PC-9 (cell line): Measurements from ENCODE around the gene TMEM18. TPM values are rescaled to one million over a fixed set of nuclear protein-coding genes. Genes with fewer than 3 reads are reported as not detected.
A peak's percentile ranks its signal among the peaks of the same experiment; 100 is the strongest.

ENCODE experiments used
- BruUV-seq: library from RNA; stranded (reverse); fragments of 400-500 nt; replicated peaks from 2 replicates; lab custom pipeline; 2021; lab: Mats Ljungman, UMichigan
- CTCF ChIA-PET: fragments of 300-600 bp; sonication (Branson Sonifier 250); formaldehyde crosslinking; loops from one replicate; lab custom pipeline; 2022; ENCODE audit warnings: antibody characterized with exemption; lab: Charles Lee
- POLR2A ChIA-PET: fragments of 300-600 bp; sonication (Branson Sonifier 250); formaldehyde crosslinking; loops from one replicate; lab custom pipeline; 2022; ENCODE audit warnings: antibody characterized with exemption; ENCODE audit not compliant: unreplicated experiment; lab: Charles Lee
- DNase-seq, 2 experiments: peaks; one replicate each; pipeline versions ENCODE4 v3.0.0 to v3.0.0-alpha.2; 2015 to 2022; ENCODE audit warnings: mixed read lengths in 1 of 2
- H2AFZ ChIP-seq: fragments of 200-600 bp; sonication (generic); 2 replicates; pipeline ENCODE4 v1.8.1; 2017; ENCODE audit warnings: antibody characterized with exemption
- H3F3A ChIP-seq: fragments of 200-600 bp; sonication (generic); 2 replicates; pipeline ENCODE4 v1.8.1; 2017; ENCODE audit warnings: antibody characterized with exemption, mild to moderate bottlenecking, low read depth; ENCODE audit not compliant: insufficient read depth
- H3K27ac ChIP-seq: fragments of 200-600 bp; sonication (generic); 2 replicates; pipeline ENCODE4 v1.6.1; 2016; ENCODE audit warnings: mixed run types
- H3K27me3 ChIP-seq: fragments of 200-600 bp; sonication (generic); 2 replicates; pipeline ENCODE4 v1.6.1; 2016; ENCODE audit warnings: low read depth, mixed run types; ENCODE audit not compliant: insufficient read depth
- H3K36me3 ChIP-seq: fragments of 200-600 bp; sonication (generic); 2 replicates; pipeline ENCODE4 v1.6.1; 2016; ENCODE audit warnings: low read depth, mixed run types
- H3K4me1 ChIP-seq: fragments of 200-600 bp; sonication (generic); replicated peaks from 2 replicates; pipeline ENCODE4 v1.6.1; 2016; ENCODE audit warnings: mixed run types; ENCODE audit not compliant: insufficient read depth
- H3K4me2 ChIP-seq: fragments of 200-600 bp; sonication (generic); 2 replicates; pipeline ENCODE4 v1.6.1; 2017; ENCODE audit warnings: mixed run types
- H3K4me3 ChIP-seq: fragments of 200-600 bp; sonication (generic); 2 replicates; pipeline ENCODE4 v1.6.1; 2016; ENCODE audit warnings: mixed run types
- H3K79me2 ChIP-seq: fragments of 200-600 bp; sonication (generic); 2 replicates; pipeline ENCODE4 v1.6.1; 2017; ENCODE audit warnings: low read depth, mixed run types
- H3K9me2 ChIP-seq: fragments of 200-600 bp; sonication (generic); 2 replicates; pipeline ENCODE4 v1.8.1; 2017; ENCODE audit warnings: mild to moderate bottlenecking; ENCODE audit not compliant: insufficient read depth
- H3K9me3 ChIP-seq: fragments of 200-600 bp; sonication (generic); 2 replicates; pipeline ENCODE4 v1.8.1; 2016; ENCODE audit warnings: low read depth; ENCODE audit not compliant: insufficient read depth
- H4K20me1 ChIP-seq: fragments of 200-600 bp; sonication (generic); 2 replicates; pipeline ENCODE4 v1.8.1; 2017; ENCODE audit not compliant: insufficient read depth
- EZH2 ChIP-seq: fragments of 200-600 bp; sonication (generic); IDR thresholded peaks from 2 replicates; pipeline ENCODE4 v1.8.0; 2017; ENCODE audit warnings: antibody characterized with exemption, low read depth
- intact Hi-C: fragments of 100-400 bp; cut with micrococcal nuclease; formaldehyde crosslinking; loops from one replicate; pipeline ENCODE4 v1.10.0; 2022; ENCODE audit not compliant: unreplicated experiment
- total RNA-seq: library from RNA; stranded (reverse); gene quantifications from 2 replicates; pipeline ENCODE4 v1.2.3, GENCODE V29; 2021
- TF ChIP-seq, protein P1 (sequence below): fragments of 200-600 bp; sonication (generic); conservative IDR thresholded peaks from 2 replicates; pipeline ENCODE4 v1.6.1; 2017; ENCODE audit warnings: mixed run types, antibody characterized with exemption, mild to moderate bottlenecking, moderate library complexity

The TMEM18 gene
- total RNA-seq, 1 experiment from 2014 or later = 30.5 TPM

DNA sequence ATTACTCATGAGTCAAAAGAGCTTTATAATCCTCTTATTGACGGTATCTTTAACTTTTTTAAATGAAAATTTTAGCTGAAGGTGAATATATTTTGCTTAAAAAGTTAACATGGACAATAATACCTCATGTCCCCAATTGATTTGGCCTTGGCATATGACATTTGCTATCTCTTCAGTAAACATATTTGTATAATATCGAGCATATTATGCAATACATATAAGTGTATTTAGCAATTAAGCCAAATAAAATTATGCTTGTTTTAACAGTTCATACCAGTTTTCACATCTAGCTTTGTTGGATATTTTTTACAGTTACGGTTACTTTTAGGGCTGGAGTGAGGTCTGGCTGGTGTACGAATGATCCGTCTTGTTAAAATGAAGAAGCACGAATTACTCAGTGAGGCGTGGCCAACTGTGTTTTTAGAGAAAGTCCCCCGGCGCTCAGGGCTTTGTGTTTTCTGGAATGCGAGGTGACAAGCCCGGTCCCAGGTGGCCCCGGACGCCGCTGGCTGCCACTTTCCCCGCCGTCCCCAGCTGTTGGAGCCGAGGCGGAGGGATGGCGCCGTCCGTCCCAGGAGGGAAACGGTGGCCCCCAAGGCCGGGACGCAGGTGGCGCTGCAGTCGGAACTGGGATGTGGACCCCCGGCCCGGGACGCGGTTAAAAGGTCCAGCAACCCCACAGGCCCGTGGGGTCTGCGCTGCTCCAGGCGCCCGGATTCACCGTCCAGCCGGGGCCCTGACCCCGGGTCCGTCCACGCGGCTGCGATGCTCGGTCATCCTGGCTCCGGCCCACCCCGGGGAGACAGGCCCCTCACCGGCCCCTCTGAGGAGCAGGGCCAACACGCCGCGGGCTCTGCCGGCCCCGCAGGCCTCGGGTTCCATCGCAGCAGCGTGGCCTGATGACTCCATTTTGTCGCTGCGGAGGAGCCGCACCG is 41.3 kb downstream of the TMEM18 start:
- DNase-seq = no peak
- Histone ChIP-seq H3F3A (peaks cover 19% of the 10 kb centered on the region), H3K4me1 (peaks cover 8% of the 10 kb centered on the region), H3K4me3 (no peak overlapping the region), H3K9me3 (no peaks in the 10 kb centered on the region), H3K27ac (no peak overlapping the region), H2AFZ (no peak overlapping the region), H4K20me1 (no peaks in the 10 kb centered on the region), H3K9me2 (no peaks in the 10 kb centered on the region), H3K79me2 (no peaks in the 10 kb centered on the region), H3K27me3 (no peaks in the 10 kb centered on the region), H3K4me2 (no peak overlapping the region), H3K36me3 (no peaks in the 10 kb centered on the region)
- BruUV-seq = no TSS peak
- POLR2A ChIA-PET = no interaction called here
- intact Hi-C loops = loop anchor here (2.0 kb wide), 1 partner anchor 463 kb away; no protein-coding TSS in a partner anchor
- TF ChIP-seq, protein P1, sequence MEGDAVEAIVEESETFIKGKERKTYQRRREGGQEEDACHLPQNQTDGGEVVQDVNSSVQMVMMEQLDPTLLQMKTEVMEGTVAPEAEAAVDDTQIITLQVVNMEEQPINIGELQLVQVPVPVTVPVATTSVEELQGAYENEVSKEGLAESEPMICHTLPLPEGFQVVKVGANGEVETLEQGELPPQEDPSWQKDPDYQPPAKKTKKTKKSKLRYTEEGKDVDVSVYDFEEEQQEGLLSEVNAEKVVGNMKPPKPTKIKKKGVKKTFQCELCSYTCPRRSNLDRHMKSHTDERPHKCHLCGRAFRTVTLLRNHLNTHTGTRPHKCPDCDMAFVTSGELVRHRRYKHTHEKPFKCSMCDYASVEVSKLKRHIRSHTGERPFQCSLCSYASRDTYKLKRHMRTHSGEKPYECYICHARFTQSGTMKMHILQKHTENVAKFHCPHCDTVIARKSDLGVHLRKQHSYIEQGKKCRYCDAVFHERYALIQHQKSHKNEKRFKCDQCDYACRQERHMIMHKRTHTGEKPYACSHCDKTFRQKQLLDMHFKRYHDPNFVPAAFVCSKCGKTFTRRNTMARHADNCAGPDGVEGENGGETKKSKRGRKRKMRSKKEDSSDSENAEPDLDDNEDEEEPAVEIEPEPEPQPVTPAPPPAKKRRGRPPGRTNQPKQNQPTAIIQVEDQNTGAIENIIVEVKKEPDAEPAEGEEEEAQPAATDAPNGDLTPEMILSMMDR = no peak
- TF ChIP-seq EZH2 = no peak
- CTCF ChIA-PET = interaction anchor here (0.6 kb wide), 2 partner anchors 371 to 589 kb away, joined by 3 read pairs; no protein-coding TSS in a partner anchor

DNA sequence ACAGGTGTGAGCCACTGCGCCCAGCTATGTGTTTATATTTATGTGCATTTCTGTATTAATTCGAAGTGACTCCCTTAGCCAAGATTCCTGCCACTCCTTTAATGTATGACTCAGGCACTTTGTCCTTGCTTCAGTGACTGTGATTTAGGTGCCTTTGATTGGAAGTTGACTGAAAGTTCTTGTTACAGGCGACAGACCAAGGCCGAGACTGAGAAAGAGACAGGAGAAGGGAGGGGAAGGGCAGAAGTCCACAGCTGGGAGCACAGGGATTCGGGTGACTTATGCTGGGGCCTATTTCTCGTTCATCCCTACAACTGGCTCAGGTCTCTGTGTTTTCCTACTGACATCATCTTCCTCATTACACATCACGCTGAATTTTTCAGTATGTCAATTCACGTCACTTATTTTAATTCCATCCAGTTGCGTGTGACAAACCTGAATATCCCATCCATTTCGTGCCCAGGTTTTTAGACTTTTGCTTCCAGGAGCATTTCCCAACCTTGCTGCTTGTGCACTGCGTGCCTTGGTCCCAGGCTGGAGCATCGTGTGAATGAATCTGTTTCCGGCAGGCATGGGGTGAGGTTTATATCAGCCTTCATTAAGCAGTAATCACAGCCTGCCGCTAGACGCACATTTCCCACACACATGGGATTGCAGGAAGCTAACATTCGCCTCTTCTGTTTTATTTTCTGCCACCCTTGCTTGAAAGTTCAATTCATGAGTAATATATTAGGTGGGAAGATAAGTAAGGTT is 42.4 kb downstream of the TMEM18 start:
- intact Hi-C loops = no loop called here
- H2AFZ ChIP-seq = peak overlapping the region; percentile 0; the same call in 1 of the 2 replicates
- H3K4me3 ChIP-seq = no peak overlapping the region
- no peaks in the 10 kb centered on the region for H3K9me2 ChIP-seq
- TF ChIP-seq EZH2 = no peak
- TF ChIP-seq, protein P1 = no peak
- ChIA-PET POLR2A (no interaction called here), CTCF (no interaction called here)
- H3K4me1 ChIP-seq = peaks cover 8% of the 10 kb centered on the region
- peak in 1 of 2 experiments; percentile 80 for DNase-seq
- 0 out of 2 replicates have a peak overlapping the region, but pooled peaks have one; percentile 9 for H3K27ac ChIP-seq
- H4K20me1 ChIP-seq = no peaks in the 10 kb centered on the region
- H3K27me3 ChIP-seq = no peaks in the 10 kb centered on the region
- no peaks in the 10 kb centered on the region for H3K36me3 ChIP-seq
- no peaks in the 10 kb centered on the region for H3K79me2 ChIP-seq
- BruUV-seq = no TSS peak
- H3K4me2 ChIP-seq = no peak overlapping the region
- H3K9me3 ChIP-seq = no peaks in the 10 kb centered on the region
- peaks cover 15% of the 10 kb centered on the region for H3F3A ChIP-seq

DNA sequence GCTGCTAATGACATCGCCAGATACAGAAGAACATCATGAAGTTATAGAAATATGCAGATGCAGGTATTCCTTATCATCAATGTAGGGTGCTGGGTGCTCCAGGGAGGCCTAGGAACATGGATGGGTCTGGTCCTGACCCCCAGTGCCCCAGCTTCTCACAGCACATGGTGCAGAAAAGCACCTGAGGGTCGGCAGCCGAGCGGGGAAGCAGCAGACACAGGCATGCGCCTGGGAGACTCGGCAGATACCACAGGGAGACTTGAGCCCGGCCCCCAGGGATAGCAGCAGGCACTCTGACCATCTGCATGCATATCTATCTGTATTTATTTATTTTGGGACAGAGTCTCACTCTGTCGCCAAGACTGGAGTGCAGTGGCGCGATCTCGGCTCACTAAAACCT is 43.2 kb downstream of the TMEM18 start:
- H4K20me1 ChIP-seq = no peaks in the 10 kb centered on the region
- CTCF ChIA-PET = no interaction called here
- no peak overlapping the region for H3K4me2 ChIP-seq
- no peak for DNase-seq
- no peaks in the 10 kb centered on the region for H3K36me3 ChIP-seq
- intact Hi-C loops = no loop called here
- H3K9me3 ChIP-seq = no peaks in the 10 kb centered on the region
- peaks cover 15% of the 10 kb centered on the region for H3F3A ChIP-seq
- BruUV-seq = no TSS peak
- H2AFZ ChIP-seq = no peak overlapping the region; the same call in 1 of the 2 replicates
- no peak for TF ChIP-seq EZH2
- TF ChIP-seq, protein P1 = no peak
- H3K9me2 ChIP-seq = no peaks in the 10 kb centered on the region
- H3K4me3 ChIP-seq = no peak overlapping the region
- peaks cover 8% of the 10 kb centered on the region for H3K4me1 ChIP-seq
- H3K27ac ChIP-seq = 0 out of 2 replicates have a peak overlapping the region, but pooled peaks have one; percentile 9
- H3K79me2 ChIP-seq = no peaks in the 10 kb centered on the region
- H3K27me3 ChIP-seq = no peaks in the 10 kb centered on the region
- POLR2A ChIA-PET = no interaction called here
